Liver (tissue), 3 donors: Measurements from ENCODE around the gene TMEM50B.

Source experiments
- ATF3 ChIP-seq: IDR thresholded peaks from 2 replicates; pipeline ENCODE4 v1.6.1; 2016; ENCODE audit warnings: antibody characterized with exemption
- CTCF ChIP-seq: fragments of 150-350 bp; IDR thresholded peaks from 2 replicates; pipeline ENCODE4 v1.5.1; 2017; ENCODE audit warnings: improper control_type of control experiment, low read depth, low read length; ENCODE audit not compliant: missing input control
- EGR1 ChIP-seq, 2 donors: IDR thresholded peaks; 2 replicates each; pipeline ENCODE4 v1.6.1; 2016 to 2018; ENCODE audit warnings: antibody characterized with exemption in 2 of 2, low read depth in 2 of 2
- GABPA ChIP-seq, 2 donors: IDR thresholded peaks in 1 of 2; conservative IDR thresholded peaks in 1 of 2; 2 replicates each; pipeline ENCODE4 v1.6.1; 2016; ENCODE audit warnings: antibody characterized with exemption in 2 of 2, mild to moderate bottlenecking in 1 of 2, moderate library complexity in 1 of 2
- JUND ChIP-seq, 2 donors: IDR thresholded peaks; 2 replicates each; pipeline ENCODE4 v1.6.1; 2016; ENCODE audit warnings: antibody characterized with exemption in 2 of 2
- MAX ChIP-seq: IDR thresholded peaks from 2 replicates; pipeline ENCODE4 v1.6.1; 2016; ENCODE audit warnings: antibody characterized with exemption
- NR2F2 ChIP-seq: IDR thresholded peaks from 2 replicates; pipeline ENCODE4 v1.6.1; 2016; ENCODE audit warnings: antibody characterized with exemption
- REST ChIP-seq: IDR thresholded peaks from 2 replicates; pipeline ENCODE4 v1.6.1; 2016; ENCODE audit warnings: antibody characterized with exemption, mild to moderate bottlenecking
- YY1 ChIP-seq: IDR thresholded peaks from 2 replicates; pipeline ENCODE4 v1.6.1; 2016; ENCODE audit warnings: antibody characterized with exemption, mild to moderate bottlenecking
- donor health status: healthy.
- donor health status: healthy.

- TF ChIP-seq NR2F2 (no peak), GABPA (IDR thresholded peaks at IDR 0.05 in 1 of 2, conservative IDR thresholded peaks at IDR 0.05 in 1 of 2) (no peak), CTCF (no peak), EGR1 (IDR thresholded peaks at IDR 0.05; ENCODE audit: low read depth in 2 of 2) (no peak), ATF3 (no peak), REST (no peak), JUND (IDR thresholded peaks at IDR 0.05) (no peak), MAX (no peak), YY1 (no peak)
Measured at GRCh38 chr21:33427051-33427450, 52.7 kb downstream of the TMEM50B start.
